GM18505 (cell line): Measurements from ENCODE around the gene ARHGAP15.

Experiments used
- ATAC-seq: cut with Tn5 transposase; IDR thresholded peaks from one replicate; pipeline ENCODE4 v1.9.1; 2021; ENCODE audit not compliant: unreplicated experiment
- POLR2A ChIP-seq: IDR thresholded peaks from 4 replicates; pipeline ENCODE4 v1.6.1; 2011; ENCODE audit warnings: borderline replicate concordance; ENCODE audit not compliant: insufficient read depth, insufficient read length; ENCODE audit errors: extremely low read depth

ARHGAP15 gene

GRCh38 chr2:143690235-143690634, 561.0 kb downstream of the ARHGAP15 start:
- TF ChIP-seq POLR2A = no peak
- no peak for ATAC-seq

DNA sequence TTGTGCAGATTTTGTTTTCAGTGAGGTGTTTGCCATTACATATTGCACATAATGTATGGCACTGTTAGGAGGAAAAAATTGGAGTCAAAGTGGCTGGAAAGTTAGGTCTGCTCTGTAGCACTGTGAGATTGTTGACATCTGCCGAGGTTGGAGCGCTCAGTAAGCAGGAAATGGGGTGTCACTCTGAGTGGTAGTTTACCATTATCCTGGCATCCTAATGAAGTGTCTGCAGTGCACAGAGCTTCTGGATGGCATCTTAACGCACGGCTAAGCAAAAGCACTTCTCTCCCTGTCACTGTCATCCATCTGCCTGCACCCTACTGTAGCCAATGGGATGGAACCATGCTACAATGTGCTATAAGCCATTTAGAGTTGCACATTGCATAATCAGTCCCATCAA, 561.9 kb downstream of the ARHGAP15 start:
- TF ChIP-seq POLR2A = no peak
- no peak for ATAC-seq

GRCh38 chr2:143692162-143692561, 562.9 kb downstream of the ARHGAP15 start:
- TF ChIP-seq POLR2A = no peak
- no peak for ATAC-seq

GRCh38 chr2:143692967-143693366, 563.7 kb downstream of the ARHGAP15 start:
- TF ChIP-seq POLR2A = no peak
- ATAC-seq = no peak

- ATAC-seq = no peak
- TF ChIP-seq POLR2A = no peak
These were observed 565.1 kb downstream of the ARHGAP15 start for GRCh38 chr2:143694335-143694734.

DNA sequence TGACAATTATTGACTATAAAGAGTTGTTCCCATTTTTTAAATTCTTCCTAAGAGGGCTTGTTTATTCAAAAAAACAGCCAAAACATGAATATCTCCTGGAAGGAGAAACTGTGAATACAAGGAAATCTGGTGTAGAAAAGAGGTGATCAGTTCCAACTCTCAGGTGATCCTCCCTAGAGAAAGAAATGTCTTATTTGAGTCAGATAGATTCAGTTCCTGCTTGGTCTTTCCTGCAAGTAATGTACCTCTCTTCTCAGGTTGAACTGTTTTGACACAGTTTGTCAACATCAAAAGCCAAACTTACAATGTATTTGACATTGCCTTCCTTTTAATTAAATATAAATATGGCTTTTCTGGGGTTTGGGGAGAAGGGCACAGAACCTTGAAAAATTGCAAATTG, 567.4 kb downstream of the ARHGAP15 start:
- no peak for TF ChIP-seq POLR2A
- ATAC-seq = peak; percentile 77

GRCh38 chr2:143697744-143698143, 568.5 kb downstream of the ARHGAP15 start:
- TF ChIP-seq POLR2A = no peak
- peak; percentile 48 for ATAC-seq

DNA sequence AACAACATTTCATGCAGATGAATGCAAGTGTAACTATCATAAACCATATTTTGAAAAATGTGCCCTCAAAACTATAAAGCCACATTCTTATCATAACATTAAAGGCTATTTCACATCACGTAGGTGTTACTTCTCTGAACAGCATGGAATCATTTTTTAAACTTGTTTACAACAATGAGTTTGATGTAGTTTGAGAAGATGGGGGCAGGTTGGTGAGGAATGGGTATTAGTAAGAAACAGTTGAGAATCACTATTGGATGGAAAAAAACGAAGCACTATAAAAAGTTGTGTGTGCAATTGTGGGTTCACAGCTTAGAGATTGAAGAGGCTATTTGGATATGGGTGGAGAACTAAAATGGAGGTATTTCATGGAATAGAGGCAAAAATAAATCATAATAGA, 569.1 kb downstream of the ARHGAP15 start:
- TF ChIP-seq POLR2A = no peak
- ATAC-seq = no peak

DNA sequence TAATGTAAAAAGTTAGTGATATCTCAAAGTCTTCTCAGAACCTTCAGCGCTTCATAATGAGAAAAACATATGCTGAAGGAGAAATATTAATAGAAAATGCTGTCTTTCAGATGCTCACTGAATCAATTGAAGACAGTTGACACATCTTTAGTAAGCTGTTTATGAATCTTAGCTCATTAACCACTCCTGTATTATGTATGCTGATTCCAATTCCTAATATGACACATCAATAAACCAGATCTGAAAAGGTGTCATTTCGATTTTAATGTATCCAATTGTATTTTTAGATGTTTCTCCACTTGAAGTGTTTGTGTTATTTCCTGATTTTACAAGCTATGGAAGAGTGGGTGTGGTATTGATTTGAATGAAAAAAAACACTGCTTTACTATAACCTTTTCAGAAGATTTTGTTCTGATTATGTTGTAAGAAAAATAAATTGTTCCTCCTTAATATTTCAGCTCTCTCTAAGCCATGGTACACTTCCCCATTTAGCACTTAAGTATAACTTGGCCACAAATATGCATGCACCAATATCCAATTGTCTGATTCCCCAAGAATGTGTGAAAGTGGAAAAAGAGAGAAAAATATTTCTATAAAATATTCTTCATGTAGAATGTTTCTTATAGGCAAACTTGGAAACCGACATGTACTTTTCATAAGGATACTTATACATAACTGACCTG, 569.8 kb downstream of the ARHGAP15 start:
- no peak for TF ChIP-seq POLR2A
- no peak for ATAC-seq

DNA sequence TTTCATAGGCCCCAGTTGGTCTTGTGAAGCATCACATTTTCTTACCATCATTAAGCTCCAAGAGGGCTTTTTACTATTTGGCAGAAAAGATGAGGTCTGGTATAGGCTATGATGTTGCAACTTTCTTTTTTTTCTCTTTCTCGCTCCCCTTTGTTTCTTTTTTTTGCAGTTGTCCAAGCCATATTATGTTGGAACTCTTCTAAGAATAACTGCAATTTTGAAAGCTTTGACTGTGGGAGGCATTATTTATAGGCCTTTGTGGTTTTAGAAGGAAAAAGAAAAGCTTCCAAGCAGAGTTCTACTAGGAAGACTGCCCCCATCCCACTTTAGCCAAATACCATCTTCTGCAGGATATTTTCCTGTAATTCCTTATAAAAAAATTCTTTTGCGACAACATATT, 571.6 kb downstream of the ARHGAP15 start:
- ATAC-seq = no peak
- no peak for TF ChIP-seq POLR2A

GRCh38 chr2:143701785-143702184, 572.6 kb downstream of the ARHGAP15 start:
- no peak for TF ChIP-seq POLR2A
- no peak for ATAC-seq

GRCh38 chr2:143702931-143703330, 573.7 kb downstream of the ARHGAP15 start:
- no peak for TF ChIP-seq POLR2A
- no peak for ATAC-seq

- peak; percentile 83 for ATAC-seq
- TF ChIP-seq POLR2A = no peak
These were observed 575.4 kb downstream of the ARHGAP15 start for GRCh38 chr2:143704451-143705106.

DNA sequence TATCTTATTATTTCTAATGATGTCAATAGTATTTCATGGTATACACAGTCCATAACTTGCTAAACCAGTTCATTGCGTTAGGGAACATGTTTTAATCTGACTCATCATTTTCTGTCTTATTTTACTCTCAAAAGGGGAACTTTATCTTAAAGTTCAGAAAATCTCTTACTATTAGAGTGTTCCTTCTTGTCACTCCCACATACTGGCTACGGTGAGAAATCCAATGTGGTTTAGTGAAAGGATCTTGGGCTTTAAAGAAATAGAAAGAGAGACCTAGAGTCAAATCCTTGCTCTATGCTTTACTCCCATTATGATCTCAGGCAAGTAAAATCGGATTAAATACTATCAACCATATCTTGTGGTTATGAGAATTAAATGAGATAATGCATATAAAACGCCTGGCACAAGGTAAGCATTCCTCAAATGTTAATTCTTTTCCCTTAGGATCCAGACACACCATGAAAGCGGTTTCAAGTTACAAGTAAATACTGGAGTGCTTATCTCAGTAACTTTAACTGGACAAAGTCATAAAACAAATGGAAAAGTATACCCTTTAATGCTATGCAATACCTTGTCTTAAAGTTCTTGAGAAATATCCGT, 576.0 kb downstream of the ARHGAP15 start:
- TF ChIP-seq POLR2A = no peak
- ATAC-seq = no peak

DNA sequence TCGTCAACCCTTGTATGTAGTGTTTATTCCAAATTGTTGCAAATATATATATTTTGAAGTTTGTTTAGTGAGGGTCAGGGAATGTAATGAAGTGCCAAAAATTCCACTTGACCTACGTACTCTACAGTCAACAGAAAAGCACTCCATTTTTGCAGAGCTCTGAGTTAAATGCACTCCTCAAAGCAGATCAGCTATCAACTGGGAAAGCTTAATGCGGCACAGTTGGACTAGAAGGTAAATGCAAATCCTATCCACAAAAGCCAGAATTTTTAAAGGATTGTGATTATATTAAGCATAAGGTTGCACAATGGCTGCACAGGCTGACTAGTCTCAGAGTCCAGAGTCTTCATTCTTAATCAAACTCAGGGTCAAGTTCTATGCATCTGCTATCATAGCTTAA, 577.1 kb downstream of the ARHGAP15 start:
- no peak for ATAC-seq
- TF ChIP-seq POLR2A = no peak

DNA sequence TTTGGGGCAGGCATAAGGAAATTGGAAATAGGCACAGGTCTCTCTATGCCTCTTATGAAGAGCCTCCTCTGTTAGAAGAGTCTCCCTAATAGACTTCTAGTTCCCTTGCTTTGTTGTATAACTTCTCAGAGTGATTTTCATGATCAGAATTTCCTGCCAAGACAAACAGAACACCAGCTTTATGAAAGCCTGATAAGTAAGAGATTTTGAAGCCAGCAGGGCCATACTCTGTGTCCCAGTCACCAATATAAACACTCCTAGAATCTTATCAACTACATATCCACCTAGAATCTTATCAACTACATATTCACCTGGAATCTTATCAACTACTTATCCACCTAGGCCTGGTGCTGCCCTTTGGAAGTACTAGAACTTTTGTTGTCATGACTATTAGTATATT, 579.5 kb downstream of the ARHGAP15 start:
- ATAC-seq = no peak

More for the DNA sequence above, 579.5 kb downstream of the ARHGAP15 start:
- TF ChIP-seq POLR2A = no peak
